ENCODE data around the gene CTNNA3.

CTNNA3 gene

DNA sequence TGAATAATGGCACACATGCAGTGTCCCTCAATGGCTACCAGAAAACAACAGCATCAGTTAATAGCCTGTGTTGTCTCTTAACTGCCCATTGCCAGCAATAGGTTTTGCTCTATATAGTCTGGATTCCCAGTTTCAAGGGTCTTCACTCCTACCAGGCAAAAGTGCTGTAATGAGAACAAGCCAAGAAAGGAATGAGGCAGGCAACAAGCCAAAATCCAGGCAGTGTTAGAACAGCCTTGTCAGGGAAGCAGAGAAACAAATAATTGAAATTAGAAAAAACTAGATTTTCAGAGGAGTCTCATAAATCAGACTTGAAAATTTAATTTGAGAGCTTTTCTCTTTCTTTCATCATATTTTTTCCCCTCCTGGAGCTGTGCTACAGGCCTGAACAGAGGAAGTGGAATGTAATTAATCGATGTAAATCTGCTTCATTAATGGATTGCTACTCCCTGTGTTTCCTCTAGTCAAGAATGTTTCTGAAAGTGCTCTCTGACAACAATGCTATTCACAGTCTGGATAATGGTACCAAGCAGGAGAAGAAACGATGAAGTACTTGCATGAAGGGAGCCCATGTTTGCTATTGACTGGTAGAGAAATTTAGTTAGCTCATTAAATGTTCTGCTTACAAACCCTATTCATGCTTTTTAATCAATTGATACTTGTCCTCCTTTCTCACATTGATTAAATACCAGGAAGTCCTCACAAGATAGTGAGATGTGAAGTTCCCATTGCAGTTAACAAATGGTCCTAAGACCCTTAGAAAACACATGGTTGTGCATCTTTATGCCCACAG is 972.2 kb downstream of the CTNNA3 start:
- DNase-seq = no peak

DNA sequence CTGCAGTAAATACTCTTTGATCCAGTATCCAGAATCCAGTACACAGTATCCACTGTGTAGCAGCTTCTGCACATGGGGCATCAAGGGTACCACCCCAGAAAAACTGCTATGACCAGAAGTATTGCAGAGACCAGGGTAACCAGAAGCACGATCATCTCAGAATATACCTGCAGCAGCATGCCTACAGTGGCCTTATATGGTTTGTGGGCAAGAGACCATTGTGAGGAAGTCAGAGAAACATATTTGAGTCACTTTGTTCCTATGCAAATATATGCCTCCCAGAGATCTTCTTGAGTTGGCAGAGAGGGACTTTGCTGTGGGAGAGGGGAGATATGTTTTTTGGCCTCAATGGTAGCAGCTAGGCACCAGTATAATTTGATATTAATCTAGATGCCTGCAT is 976.5 kb downstream of the CTNNA3 start:
- DNase-seq = no peak

DNA sequence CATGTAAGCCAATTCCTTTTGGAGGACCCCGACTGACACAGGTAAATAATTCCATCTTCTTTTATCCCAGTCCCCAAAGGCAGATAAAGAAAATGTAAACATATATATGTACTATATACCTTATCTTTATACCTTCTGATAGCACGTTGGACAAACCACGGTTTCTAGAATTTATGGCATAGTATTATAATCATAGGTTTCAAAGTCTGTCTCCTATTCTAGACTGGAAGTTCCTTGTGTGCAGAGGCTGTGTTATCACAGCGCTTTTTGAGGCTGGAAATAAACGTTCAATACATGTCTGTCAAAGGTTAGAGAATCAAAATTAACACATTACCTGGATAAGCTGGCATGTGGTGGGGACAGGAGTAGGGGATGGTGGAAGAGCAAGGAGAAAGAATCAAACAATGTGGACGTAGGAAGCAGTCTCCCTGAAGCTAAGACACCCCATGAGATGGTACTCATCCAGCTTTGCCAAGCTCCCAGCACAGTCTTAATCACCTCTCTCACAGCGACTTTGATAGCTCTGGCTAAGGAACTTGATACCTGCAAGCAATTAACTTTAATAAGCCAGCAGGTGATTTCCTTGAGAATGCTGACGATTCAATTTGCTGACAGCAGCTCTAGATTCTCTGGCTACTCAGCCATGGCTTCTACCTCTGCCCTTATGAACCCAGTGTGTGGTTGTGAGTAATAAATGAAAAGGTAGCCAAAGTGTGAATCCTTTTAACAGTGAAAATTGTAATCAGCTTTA is 978.6 kb downstream of the CTNNA3 start:
- no peak for DNase-seq

DNA sequence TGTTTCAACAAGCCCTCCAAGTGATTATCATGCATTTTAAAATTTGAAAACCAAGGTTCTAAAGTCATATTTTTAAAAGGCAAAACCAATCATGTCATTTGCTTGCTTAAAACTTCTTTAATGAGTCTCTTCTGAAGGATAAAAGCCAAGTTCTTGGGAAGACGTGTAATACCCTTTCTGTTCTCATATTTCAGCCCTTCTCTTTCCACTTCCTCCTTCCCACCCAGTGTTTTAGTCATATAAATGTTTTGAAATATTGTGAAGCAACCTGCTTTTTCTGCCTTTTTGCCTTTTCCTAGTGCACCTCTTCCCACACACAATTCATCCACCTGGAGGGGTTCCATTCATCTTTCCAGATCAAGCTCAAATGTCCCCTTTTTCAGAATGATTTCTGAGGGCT is 981.3 kb downstream of the CTNNA3 start:
- DNase-seq = no peak

GRCh38 chr10:66713387-66713786 is 982.6 kb downstream of the CTNNA3 start:
- DNase-seq = no peak

DNA sequence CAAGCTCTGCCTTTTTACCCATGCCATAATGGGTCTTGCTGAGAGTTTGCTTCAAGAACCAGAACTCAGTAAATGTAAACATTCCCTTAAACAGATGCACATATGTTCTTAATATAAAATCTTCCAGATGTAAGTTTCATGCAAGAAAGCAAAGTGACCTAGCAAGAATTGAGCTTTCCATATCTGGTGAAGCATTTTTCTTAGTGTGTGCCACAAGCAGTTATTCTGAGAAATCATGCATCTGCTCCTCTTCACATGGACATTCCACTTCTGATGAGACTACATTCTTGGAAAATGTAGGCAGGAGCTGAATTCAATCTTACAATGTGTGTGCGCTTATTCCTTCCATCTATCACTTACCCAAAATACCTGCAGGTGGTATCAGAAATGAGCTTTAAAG is 997.9 kb downstream of the CTNNA3 start:
- DNase-seq = no peak

GRCh38 chr10:66695046-66695445 is 1000.9 kb downstream of the CTNNA3 start:
- no peak for DNase-seq

DNA sequence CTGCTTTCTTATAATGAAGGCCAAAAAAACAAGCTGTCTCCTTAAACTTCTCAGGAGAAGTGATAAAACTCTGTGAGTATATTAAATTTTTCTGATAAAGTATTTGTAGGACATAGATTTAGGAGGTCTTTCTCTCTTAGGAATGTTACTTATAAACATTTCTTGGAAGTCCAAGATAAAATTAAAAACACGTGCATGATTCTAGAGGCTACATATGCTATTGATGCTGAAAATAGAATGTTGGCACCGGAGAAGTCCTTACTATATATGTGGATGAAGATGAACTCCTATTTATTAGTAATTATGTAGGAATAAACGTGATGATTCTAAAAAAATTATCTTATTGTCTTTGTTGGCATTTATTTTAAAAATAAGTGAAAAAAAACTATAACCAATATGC is 1011.4 kb downstream of the CTNNA3 start:
- no peak for DNase-seq

GRCh38 chr10:66680886-66681285 is 1015.1 kb downstream of the CTNNA3 start:
- no peak for DNase-seq

DNA sequence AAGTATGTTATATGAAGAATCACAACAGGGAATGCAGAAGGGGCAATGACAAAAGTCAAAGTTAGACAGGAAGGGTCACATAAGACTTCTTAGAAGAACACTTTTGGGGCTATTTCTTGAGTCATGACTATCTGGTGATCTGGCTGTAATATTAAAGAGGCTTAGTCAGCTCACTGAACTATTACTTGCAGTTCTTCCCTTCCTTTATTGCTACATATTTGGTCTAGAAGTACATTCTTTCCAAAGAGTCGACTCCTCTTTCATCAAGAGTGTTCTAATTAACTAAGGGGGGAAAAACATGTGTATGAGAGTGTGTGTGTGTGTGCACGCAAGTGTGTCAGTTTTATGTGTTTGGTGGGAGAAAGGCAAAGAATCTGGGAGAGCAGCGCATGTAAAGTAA is 1017.5 kb downstream of the CTNNA3 start:
- no peak for DNase-seq

DNA sequence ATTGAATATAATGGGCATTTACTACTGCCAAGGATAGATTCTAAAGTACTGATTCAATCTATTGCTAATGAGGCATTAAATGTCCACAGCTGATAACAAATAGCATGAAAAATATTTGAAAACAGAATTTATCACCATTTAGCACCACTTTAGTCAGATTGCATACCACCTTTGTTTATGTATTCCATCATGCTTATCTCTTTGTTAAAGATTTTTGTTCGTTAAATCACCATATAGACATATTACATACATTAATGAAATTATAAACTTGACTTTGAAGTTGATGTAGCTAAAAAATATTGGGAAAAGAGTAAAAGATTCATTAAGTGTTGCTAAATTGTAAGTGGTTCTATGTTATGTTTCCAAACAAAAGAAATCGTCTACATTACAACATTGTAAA is 1022.9 kb downstream of the CTNNA3 start:
- DNase-seq = no peak

- no peak for DNase-seq
Observed at GRCh38 chr10:66671562-66671961, 1024.4 kb downstream of the CTNNA3 start.

DNA sequence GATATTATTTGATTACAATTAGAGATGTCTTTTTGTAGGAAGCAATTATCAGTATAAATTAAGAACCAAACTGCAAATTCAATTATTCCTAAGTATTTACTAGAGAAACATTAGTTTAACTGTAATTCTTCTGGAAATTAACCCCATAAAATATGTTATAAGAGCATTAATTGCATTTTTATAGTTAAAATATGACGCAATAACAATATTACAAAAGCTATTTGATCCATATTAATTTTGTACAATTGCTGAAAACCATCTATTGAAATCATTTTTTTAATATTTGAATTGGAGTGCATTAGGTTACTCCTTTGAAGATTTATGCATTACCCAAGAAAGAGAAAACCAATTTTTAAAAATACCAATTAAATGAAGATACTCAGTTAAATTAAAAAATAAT is 1024.9 kb downstream of the CTNNA3 start:
- DNase-seq = no peak

GRCh38 chr10:66656499-66656898 is 1039.5 kb downstream of the CTNNA3 start:
- DNase-seq = no peak

GRCh38 chr10:66654861-66655260 is 1041.1 kb downstream of the CTNNA3 start:
- DNase-seq = no peak

DNA sequence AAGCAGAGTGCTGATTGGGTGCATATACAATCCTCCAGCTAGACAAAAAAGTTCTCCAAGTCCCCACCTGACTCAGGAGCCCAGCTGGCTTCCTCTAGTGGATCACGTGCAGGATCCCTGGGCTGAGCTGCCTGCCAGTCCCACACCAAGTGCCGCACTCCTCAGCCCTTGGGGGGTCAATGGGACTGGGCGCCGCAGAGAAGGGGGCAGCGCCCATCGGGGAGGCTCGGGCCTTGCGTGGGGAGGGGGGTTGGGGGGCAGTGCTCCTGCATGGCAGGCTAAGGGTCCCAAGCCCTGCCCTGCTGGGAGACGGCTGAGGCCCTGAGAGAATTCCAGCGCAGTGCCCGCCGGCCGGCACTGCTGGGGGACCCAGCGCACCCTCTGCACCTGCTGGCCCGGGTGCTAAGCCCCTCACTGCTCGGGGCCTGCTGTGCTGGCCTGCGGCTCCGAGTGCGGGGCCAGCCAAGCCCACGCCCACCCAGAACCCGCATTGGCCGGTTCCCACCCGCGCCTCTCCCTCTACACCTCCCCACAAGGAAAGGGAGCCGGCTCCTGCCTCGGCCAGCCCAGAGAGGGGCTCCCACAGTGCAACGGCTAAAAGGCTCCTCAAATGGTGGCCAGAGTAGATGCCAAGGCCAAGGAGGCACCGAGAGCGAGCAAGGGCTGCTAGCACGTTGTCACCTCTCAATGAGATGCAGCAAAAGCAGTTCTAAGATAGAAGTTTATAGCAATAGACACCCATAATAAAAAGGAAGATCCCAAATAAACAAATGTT is 1044.5 kb downstream of the CTNNA3 start:
- DNase-seq = no peak

DNA sequence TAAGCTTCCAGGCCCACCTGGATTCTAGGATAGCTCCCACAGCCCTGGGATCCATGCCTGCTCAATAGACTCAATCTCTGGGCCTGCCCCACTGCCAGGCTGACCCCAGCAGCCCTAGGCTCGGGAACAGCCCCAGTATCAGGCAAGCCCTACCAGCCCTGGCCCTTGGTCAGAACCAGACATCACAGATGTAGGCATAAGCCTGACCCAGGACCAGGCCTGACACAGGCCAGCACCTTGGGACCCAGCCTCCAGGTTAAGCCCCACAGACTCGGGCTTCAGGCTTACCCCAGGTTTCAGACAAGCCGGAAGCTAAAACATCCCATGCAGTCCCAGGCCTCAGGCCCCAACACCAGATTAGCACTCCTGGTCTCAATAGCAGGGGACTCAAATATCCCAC is 1046.4 kb downstream of the CTNNA3 start:
- no peak for DNase-seq

- DNase-seq = no peak
Observed at GRCh38 chr10:66642217-66642616, 1053.8 kb downstream of the CTNNA3 start.

DNA sequence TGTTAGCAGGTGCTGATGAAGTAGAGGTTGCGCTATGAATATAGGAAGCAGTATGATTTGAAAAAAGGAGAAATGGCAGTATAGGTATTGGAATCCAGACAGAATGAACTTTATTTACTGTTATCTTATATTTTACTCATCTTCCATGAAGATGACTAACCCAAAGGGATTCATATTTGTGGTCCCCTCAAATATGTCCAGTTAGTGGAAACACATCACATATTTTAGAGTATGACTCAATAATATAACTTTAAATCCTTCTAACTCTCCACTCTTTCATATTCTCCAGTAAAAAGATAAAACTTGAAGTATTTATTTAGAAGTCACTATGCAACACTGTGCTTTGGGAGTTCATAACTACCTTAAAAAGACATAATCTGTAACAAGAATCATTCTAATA is 1056.6 kb downstream of the CTNNA3 start:
- no peak for DNase-seq

DNA sequence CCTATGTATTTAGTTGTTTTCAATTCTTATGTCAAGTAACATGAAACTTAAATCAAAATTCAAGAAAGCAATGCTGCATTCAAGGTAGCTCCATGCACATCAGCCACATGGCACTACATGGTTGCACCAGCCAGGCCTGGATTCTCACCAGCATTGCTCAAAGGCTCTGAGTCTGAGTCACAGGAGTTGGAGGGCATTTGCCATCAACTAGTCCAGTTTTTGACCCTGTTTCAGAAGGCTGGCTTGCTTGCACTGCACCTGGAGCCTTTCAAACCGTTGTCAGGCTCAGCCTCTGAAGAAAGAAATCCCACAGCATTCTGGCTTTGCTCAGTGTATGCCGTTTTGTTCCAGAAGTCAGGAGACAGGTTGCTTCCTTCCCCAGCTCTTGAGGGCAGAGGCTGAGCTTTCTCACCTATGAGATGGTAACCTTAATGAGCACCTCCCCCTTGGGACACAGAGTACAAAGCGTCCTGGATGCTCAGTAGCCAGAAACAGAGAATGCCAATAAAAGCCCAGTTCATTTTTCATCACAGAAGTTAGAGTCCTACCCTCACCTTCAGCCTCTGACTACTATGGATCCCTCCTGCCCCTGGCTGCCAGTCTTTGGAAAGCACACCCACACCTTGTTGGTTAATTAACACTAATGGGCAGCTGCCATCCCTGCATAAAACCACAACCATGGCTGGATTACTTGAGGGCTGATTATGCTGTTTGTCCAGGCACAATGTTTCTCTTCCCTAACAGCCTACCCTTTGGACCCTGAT is 1058.5 kb downstream of the CTNNA3 start:
- DNase-seq = no peak

GRCh38 chr10:66629996-66630395 is 1066.0 kb downstream of the CTNNA3 start:
- no peak for DNase-seq

DNA sequence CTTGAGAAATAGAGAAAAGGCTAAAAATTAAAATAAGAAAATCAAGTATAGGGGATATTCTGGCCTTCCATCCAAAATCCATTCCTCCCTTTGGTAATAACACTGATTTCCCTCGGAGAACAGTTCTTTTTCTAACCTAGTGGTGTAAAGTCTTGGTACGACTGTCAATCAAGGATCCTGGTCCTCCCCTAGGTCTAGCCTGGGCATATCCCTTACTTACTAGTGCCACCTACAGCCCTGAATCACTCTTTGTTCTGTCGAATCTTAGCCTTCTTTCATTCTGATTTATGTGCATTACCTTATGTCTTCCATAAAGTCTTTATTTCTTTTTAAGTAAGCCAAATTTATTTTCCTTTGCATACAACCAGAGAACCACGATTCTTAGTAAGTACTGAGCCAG is 1068.8 kb downstream of the CTNNA3 start:
- DNase-seq = no peak
